ENCODE measurements around the gene GNPNAT1.
"Not testable (repeated sequence)": the region's sequence is repeated elsewhere in the genome, so short reads cannot be mapped to it uniquely, and the experiment has no call there.

GRCh38 chr14:52729035-52729434 is 62.4 kb downstream of the GNPNAT1 start:
- not testable (repeated sequence) for TF ChIP-seq CTCF (conservative IDR thresholded peaks at IDR 0.05; ENCODE audit: low read depth, low read length); EZH2 (IDR thresholded peaks at IDR 0.05; ENCODE audit: borderline replicate concordance, low read depth, low read length, poor library complexity, severe bottlenecking)

Data from A673 (cell line).